ENCODE measurements around the gene PROSER3.
A peak's percentile ranks its signal among the peaks of the same experiment; 100 is the strongest.

The PROSER3 gene

GRCh38 chr19:35773020-35773806 is 15.2 kb downstream of the PROSER3 start:
- H3K4me3 ChIP-seq (ENCODE audit: low read length), result no peak overlapping the region
- TF ChIP-seq CTCF (IDR thresholded peaks at IDR 0.05; ENCODE audit: low read depth, low read length, poor library complexity, severe bottlenecking), result no peak
- TF ChIP-seq EZH2phosphoT487 (IDR thresholded peaks at IDR 0.05; ENCODE audit: borderline replicate concordance, low read length), result no peak
- H3K9me2 ChIP-seq (replicated peaks; ENCODE audit: control insufficient read depth, low read length), result no peaks in the 10 kb centered on the region
- H3K9me3 ChIP-seq (ENCODE audit: control insufficient read depth, insufficient read depth, low read length), result no peaks in the 10 kb centered on the region
- peaks cover 15% of the 10 kb centered on the region for H3K4me1 ChIP-seq (ENCODE audit: control insufficient read depth, low read length)
- H3K27ac ChIP-seq (ENCODE audit: low read depth, low read length), result no peak overlapping the region
- H3F3A ChIP-seq (ENCODE audit: control insufficient read depth, insufficient read depth), result peaks cover 2% of the 10 kb centered on the region; the same call in 1 of the 2 replicates
- H4K20me1 ChIP-seq (ENCODE audit: control insufficient read depth, insufficient read depth, low read depth, low read length), result no peaks in the 10 kb centered on the region
- peaks cover 5% of the 10 kb centered on the region; the same call in 1 of the 2 replicates for H3K79me2 ChIP-seq (ENCODE audit: control insufficient read depth, low read length)
- H3K36me3 ChIP-seq (ENCODE audit: control insufficient read depth, low read length), result peaks cover 4% of the 10 kb centered on the region
- H3K4me2 ChIP-seq (ENCODE audit: low read length), result no peak overlapping the region
- H3K27me3 ChIP-seq (ENCODE audit: control insufficient read depth, low read length), result no peaks in the 10 kb centered on the region

- Histone ChIP-seq H3K79me2 (ENCODE audit: control insufficient read depth, low read length) (peaks cover 5% of the 10 kb centered on the region; the same call in 1 of the 2 replicates), H3K9me2 (replicated peaks; ENCODE audit: control insufficient read depth, low read length) (no peaks in the 10 kb centered on the region), H3K4me3 (ENCODE audit: low read length) (peak overlapping the region; percentile 72), H3K4me1 (ENCODE audit: control insufficient read depth, low read length) (peaks cover 15% of the 10 kb centered on the region), H3K9me3 (ENCODE audit: control insufficient read depth, insufficient read depth, low read length) (no peaks in the 10 kb centered on the region), H4K20me1 (ENCODE audit: control insufficient read depth, insufficient read depth, low read depth, low read length) (no peaks in the 10 kb centered on the region), H3K27me3 (ENCODE audit: control insufficient read depth, low read length) (no peaks in the 10 kb centered on the region), H3F3A (ENCODE audit: control insufficient read depth, insufficient read depth) (peaks cover 2% of the 10 kb centered on the region; the same call in 1 of the 2 replicates), H3K4me2 (ENCODE audit: low read length) (peak overlapping the region; percentile 62), H3K36me3 (ENCODE audit: control insufficient read depth, low read length) (no peaks in the 10 kb centered on the region), H3K27ac (ENCODE audit: low read depth, low read length) (no peak overlapping the region)
- TF ChIP-seq EZH2phosphoT487 (IDR thresholded peaks at IDR 0.05; ENCODE audit: borderline replicate concordance, low read length), result no peak
- TF ChIP-seq CTCF (IDR thresholded peaks at IDR 0.05; ENCODE audit: low read depth, low read length, poor library complexity, severe bottlenecking), result no peak
Measured at GRCh38 chr19:35774274-35775045, 16.5 kb downstream of the PROSER3 start.

GRCh38 chr19:35775046-35775297 is 17.0 kb downstream of the PROSER3 start:
- H3K27me3 ChIP-seq (ENCODE audit: control insufficient read depth, low read length), result no peaks in the 10 kb centered on the region
- peak overlapping the region; percentile 72 for H3K4me3 ChIP-seq (ENCODE audit: low read length)
- peak overlapping the region; percentile 62 for H3K4me2 ChIP-seq (ENCODE audit: low read length)

More at GRCh38 chr19:35775046-35775297, 17.0 kb downstream of the PROSER3 start:
- Histone ChIP-seq H4K20me1 (ENCODE audit: control insufficient read depth, insufficient read depth, low read depth, low read length) (no peaks in the 10 kb centered on the region), H3K27ac (ENCODE audit: low read depth, low read length) (no peak overlapping the region), H3K9me3 (ENCODE audit: control insufficient read depth, insufficient read depth, low read length) (no peaks in the 10 kb centered on the region), H3F3A (ENCODE audit: control insufficient read depth, insufficient read depth) (peaks cover 2% of the 10 kb centered on the region; the same call in 1 of the 2 replicates), H3K79me2 (ENCODE audit: control insufficient read depth, low read length) (peaks cover 5% of the 10 kb centered on the region; the same call in 1 of the 2 replicates), H3K36me3 (ENCODE audit: control insufficient read depth, low read length) (no peaks in the 10 kb centered on the region), H3K4me1 (ENCODE audit: control insufficient read depth, low read length) (peaks cover 15% of the 10 kb centered on the region), H3K9me2 (replicated peaks; ENCODE audit: control insufficient read depth, low read length) (no peaks in the 10 kb centered on the region)
- TF ChIP-seq CTCF (IDR thresholded peaks at IDR 0.05; ENCODE audit: low read depth, low read length, poor library complexity, severe bottlenecking), result no peak
- no peak for TF ChIP-seq EZH2phosphoT487 (IDR thresholded peaks at IDR 0.05; ENCODE audit: borderline replicate concordance, low read length)
